HK-2 (cell line): Measurements from ENCODE around the gene EHD4.

Source experiments
- DNase-seq: peaks from one replicate; pipeline ENCODE4 v3.0.0-alpha.2; 2018; ENCODE audit not compliant: unreplicated experiment

EHD4 gene

GRCh38 chr15:41919954-41920538, 52.3 kb downstream of the EHD4 start:
- no peak for DNase-seq

GRCh38 chr15:41919201-41919820, 53.0 kb downstream of the EHD4 start:
- DNase-seq, result no peak

DNA sequence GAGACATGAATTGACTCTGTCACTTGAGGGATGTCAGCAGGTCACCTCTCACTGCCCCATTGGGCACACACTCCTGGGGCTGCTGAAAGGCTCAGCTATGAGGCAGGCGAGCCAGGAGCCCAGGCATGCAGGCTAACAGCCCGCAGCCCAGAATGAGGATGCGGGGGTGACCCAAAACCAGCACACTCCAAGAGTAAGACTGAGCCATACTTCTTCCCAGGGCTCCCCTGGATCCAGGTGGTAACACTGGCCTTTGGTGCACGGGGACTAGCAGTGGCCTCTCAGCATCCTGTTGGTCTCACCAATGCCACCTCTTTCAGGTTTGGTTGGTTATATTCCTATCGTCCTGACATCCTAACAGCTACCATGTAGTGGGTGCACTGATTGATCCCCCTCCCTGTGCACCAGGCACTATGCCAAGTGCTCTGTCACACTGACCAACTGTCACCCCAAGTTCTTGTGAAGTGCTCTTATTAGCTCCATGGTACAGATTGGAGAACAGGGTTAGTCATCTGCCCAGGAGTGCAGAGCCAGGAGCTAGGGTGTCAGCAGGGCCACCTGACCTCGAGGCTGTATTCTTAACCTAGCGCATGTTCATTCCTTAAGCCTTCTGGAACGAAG, 53.7 kb downstream of the EHD4 start:
- DNase-seq, result no peak

DNA sequence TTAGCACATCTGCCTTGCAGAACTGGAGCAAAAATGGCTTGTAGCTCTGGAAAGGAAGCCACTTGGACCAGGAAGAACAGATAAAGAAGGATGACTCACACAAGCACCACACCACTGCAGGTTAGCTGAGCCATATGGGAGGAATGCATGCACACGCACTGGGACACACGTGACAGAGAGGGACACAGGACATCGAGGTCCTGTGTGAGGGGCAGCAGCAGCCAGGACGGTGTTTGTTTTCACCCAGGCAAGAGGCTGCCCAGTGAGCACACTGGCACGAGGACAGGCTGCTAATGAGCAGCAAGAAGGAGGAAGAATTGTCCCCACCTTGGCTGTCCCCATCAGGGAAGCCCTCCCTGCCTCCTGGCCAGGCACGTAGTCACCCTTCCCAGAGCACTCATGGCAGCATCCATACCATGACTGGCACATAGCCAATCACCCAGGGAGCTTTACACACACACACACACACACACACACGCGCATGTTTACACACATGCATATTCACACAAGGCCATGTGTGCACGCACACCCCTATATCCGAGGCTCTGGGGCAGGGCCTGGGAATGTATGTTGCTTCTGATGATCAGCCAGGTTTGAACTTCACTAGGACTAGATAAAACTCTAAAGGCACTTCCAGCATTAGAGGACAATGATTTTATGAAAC, 54.5 kb downstream of the EHD4 start:
- peak; percentile 45 for DNase-seq

DNA sequence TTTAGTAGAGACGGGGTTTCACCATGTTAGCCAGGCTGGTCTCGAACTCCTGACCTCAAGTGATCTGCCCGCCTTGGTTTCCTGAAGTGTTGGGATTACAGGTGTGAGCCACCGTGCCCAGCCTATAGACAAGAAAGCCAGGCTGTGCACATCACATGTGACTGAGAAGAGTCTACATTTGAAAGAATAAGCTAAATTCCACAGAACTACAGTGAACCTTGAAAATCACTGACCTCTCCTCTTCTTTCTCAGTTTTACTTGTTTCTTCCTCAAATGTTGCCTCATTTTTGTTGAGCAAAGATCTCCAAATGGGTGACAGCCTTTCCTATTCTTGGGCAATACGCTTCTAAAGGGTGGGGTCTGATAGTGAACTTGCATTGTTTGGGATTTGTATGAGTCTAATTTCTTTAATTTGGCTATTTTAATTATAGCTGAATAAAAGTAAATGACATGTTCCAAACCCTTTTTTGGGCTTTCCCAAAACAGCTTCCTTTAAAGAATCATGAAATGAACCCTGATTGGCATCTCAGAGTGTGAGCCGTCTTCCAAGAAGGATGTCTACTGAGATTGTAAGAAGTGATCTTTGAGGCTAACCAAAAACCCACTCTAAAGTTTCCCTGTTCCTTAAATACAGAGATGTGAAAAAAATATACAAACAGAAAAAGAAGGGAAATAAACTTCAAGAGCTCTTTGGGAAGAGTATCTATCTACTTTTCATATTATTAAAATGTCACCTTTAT, 56.9 kb downstream of the EHD4 start:
- no peak for DNase-seq

- DNase-seq, result no peak
Measured at GRCh38 chr15:41914411-41914810, 57.9 kb downstream of the EHD4 start.

DNA sequence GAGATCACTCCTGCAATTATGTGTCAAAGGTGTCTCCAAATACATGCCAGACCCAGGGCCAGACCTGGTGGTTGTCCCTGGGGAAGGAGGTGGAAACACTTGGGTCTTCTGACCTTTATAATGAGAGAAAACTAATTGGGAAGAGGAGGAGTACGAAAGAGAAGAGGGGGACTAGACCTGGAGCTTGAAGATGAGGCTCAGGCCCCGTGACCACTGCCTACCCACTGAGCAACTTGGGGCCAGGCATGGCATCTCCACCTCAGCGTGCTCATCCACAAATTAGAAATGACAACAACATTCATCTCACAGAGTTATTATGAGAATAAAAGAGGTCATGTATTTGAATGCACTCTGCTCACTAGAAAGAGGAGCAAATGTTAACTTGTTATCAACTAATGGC, 59.1 kb downstream of the EHD4 start:
- no peak for DNase-seq

- DNase-seq, result no peak
Measured at GRCh38 chr15:41911691-41912345, 60.5 kb downstream of the EHD4 start.

DNA sequence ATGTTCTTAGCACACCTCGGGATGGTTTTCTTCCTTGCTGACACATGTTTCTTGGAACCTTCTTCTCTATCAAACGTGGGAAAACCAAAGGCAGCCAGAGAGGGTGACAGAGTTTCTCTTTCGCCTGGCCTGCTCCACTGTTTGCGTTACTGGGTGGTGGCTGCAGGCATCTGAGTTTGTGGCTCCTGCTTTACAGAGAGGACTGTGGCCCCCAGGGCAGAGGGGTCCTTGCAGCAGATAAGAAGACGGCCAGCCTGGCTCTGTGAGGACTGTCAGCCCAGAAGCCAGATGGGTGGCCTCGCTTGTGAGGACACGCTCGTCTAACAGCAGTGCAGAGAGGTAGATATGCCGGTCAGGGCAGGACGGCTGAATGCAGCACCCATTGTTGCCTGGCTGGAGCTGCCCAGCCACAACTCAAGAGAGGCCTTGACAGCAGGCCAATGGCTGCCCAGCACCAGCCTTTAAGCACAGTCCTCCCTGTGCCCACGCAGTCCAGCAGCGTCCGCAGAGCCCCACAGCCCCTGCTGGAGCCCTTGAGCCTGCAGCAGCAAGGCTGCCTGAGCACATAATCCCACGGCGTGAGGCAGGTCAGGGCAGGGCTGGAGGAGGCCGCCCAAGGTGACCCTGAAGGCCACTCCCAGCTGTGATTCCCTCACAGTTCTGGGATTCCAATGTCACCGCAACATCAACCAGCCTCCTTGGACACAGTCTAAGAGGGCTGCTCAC, 63.5 kb downstream of the EHD4 start:
- no peak for DNase-seq

DNA sequence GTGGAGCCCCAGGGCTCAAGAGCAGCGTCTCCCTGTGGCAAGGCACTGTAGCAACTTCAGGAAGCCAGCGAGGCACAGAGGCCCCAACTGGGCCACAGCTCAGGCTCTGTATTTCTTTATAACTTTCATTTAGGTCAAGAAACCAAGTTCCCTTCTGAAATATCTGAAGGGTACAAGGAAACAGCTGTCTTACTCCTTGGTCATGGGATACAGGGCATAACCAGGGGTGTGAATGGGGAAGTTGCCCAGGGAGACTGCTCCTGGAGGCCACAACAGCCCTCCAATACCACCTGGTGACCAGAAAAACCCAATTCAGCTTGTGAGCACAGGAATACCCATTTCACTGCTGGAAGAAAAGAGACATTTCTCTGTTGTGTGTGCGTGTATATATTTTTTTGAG, 65.2 kb downstream of the EHD4 start:
- DNase-seq, result no peak

- no peak for DNase-seq
Measured at GRCh38 chr15:41906608-41907007, 65.7 kb downstream of the EHD4 start.

DNA sequence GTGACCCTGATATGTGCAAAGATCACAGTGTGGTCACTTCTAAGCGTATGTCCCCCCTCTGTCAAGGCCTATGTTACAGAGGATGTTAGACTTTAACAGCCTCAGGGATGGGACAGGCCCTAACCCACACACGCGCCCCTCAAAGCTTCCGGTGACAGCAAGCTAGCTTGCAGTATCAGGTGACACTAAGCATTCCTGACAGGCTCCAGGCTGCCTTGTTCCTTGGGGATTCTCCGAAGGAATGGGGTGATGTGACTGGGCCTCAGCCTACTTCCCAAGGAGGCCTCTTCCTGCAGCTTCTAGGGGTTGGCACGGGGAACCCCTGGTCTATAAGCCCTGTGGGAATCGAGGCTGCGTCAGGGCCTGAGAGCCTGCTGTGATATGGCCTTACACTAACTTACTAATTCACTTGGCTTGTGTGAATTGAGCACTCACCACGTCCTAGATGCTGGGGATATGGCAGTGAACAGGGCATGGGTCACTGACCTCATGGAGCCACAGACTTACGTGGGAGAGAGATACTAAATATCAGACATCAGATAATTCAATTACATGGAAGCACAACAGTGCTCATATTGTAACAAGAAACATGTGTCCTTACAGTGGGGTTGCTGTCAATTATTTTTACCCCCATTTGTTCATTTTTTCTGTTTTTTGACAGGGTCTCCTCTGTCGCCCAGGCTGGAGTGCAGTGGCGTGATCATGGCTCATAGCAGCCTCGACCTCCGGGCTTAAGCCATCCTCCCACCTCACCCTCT, 67.1 kb downstream of the EHD4 start:
- no peak for DNase-seq

GRCh38 chr15:41904541-41905005, 67.8 kb downstream of the EHD4 start:
- peak; percentile 56 for DNase-seq

GRCh38 chr15:41903782-41904181, 68.6 kb downstream of the EHD4 start:
- no peak for DNase-seq

- no peak for DNase-seq
Measured at GRCh38 chr15:41901431-41901830, 70.9 kb downstream of the EHD4 start.

GRCh38 chr15:41900526-41901380, 71.6 kb downstream of the EHD4 start:
- DNase-seq, result no peak

DNA sequence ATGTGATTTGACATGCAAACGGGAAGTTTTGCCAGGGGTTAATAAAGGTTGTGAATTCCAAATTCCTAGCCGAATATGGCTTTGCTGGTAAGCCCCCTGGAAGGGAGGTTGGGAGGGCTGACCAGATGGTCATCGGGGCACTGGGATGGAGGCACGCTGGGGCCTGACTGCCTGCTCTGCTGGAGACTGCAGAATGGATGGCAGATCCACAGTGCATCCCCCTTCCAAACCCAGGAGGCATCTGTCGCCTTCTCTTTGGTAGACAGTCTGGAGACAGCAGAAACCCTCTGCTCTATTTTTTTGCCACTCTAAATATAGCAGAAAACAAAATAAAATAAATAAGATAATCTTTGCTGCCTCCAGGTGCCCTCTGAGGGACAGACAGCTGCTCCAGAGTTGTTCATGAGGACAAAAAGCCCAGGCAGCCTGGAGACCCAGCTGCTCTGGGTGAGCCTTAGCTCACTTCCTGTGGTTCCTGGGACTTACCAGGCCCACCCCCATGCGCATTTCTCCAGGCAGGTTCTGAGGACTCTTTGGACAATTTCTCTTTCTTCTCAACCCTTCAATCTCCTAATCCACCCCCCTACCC, 72.4 kb downstream of the EHD4 start:
- no peak for DNase-seq

- no peak for DNase-seq
Measured at GRCh38 chr15:41897363-41897799, 75.0 kb downstream of the EHD4 start.

- no peak for DNase-seq
Measured at GRCh38 chr15:41896566-41896965, 75.8 kb downstream of the EHD4 start.
